Cardiac muscle cell (in vitro differentiated cells and primary cell): Measurements from ENCODE around the gene BICD1. TPM values are rescaled to one million over a fixed set of nuclear protein-coding genes. Genes with fewer than 3 reads are reported as not detected.

Experiments
- DNase-seq, 2 donors: peaks; one replicate each; pipeline versions ENCODE4 v3.0.0 to v3.0.0-alpha.2; 2010 to 2017; ENCODE audit warnings: low read depth in 1 of 2, low spot score in 1 of 2
- H3K27ac ChIP-seq: fragments of 200-600 bp; sonication (generic); 2 replicates; pipeline ENCODE4 v1.5.1; 2016
- H3K27me3 ChIP-seq: fragments of 200-600 bp; sonication (generic); 2 replicates; pipeline ENCODE4 v1.6.0; 2016; ENCODE audit warnings: control low read depth
- H3K36me3 ChIP-seq: fragments of 200-600 bp; sonication (generic); 2 replicates; pipeline ENCODE4 v1.5.1; 2016; ENCODE audit warnings: control low read depth
- H3K4me1 ChIP-seq: fragments of 200-600 bp; sonication (generic); 2 replicates; pipeline ENCODE4 v1.8.1; 2017; ENCODE audit warnings: low read depth, mild to moderate bottlenecking, mixed run types
- H3K4me3 ChIP-seq: fragments of 200-600 bp; sonication (generic); 2 replicates; pipeline ENCODE4 v1.5.1; 2016; ENCODE audit warnings: mild to moderate bottlenecking
- H3K9me3 ChIP-seq: fragments of 200-600 bp; sonication (generic); 2 replicates; pipeline ENCODE4 v1.5.1; 2017; ENCODE audit warnings: low read depth, mild to moderate bottlenecking, control low read depth
- CTCF ChIP-seq: IDR thresholded peaks from 2 replicates; pipeline ENCODE4 v1.5.1; 2012; ENCODE audit warnings: low read depth, mild to moderate bottlenecking, low read length
- polyA plus RNA-seq: library from polyadenylated mRNA; unstranded; fragments of >200 nt; fragmentation: Nextera tagmentation; extraction: Ambion mirVana; gene quantifications from 2 replicates; pipeline ENCODE4 v1.2.1, GENCODE V29; 2016
- total RNA-seq: library from RNA; depleted of rRNA; stranded (reverse); fragments of >200 nt; gene quantifications from 2 replicates; pipeline ENCODE4 v1.2.3, GENCODE V29; 2016

Gene BICD1
- total and polyA plus RNA-seq, 2 experiments from 2014 or later = 13.3 to 16.6 TPM

GRCh38 chr12:32431025-32431424 lies 324.4 kb downstream of the BICD1 start:
- Histone ChIP-seq H3K36me3 (no peaks in the 10 kb centered on the region), H3K9me3 (no peaks in the 10 kb centered on the region), H3K27me3 (no peaks in the 10 kb centered on the region), H3K4me3 (no peak overlapping the region), H3K4me1 (no peaks in the 10 kb centered on the region), H3K27ac (no peak overlapping the region)
- no peak for DNase-seq
- no peak for TF ChIP-seq CTCF

Other genes starting within 250 kb of the BICD1 start
- 39.6 and 49.0 TPM in 2 replicates for gene RESF1, start 147.4 kb upstream of the BICD1 start, total RNA-seq
- gene RESF1, start 147.4 kb upstream of the BICD1 start, polyA plus RNA-seq = 15.7 and 20.9 TPM in 2 replicates